ENCODE results near the gene POGLUT2. TPM values are rescaled to one million over a fixed set of nuclear protein-coding genes. Genes with fewer than 3 reads are reported as not detected.
A peak's percentile ranks its signal among the peaks of the same experiment; 100 is the strongest.

Gene POGLUT2
- total and polyA plus RNA-seq, 2 donors (not counting 3 experiments of a cell fraction or from before 2014, with no cell fraction given): 17.9 to 22.5 TPM

- ChIA-PET CTCF (interaction anchor here (0.9 to 3.1 kb wide), 9 partner anchors 12 to 188 kb away, joined by 3 to 29 read pairs (median 3); partner anchors contain the start of gene TPP2), POLR2A (no interaction called here)
- Histone ChIP-seq H3K9ac (replicated peaks; ENCODE audit: extremely low read depth, insufficient read depth, low read length) (no peak overlapping the region), H3K4me1 (ENCODE audit: control insufficient read depth, extremely low read depth, insufficient read depth, low read length) (peaks cover 18% of the 10 kb centered on the region), H3K27me3 (ENCODE audit: control insufficient read depth in 2 of 2, insufficient read depth in 2 of 2, low read length in 2 of 2) (no peaks in the 10 kb centered on the region), H3K36me3 (ENCODE audit: control insufficient read depth in 2 of 2, extremely low read depth in 1 of 2, insufficient read depth in 2 of 2, low read length in 2 of 2) (no peaks in the 10 kb centered on the region), H3K79me2 (ENCODE audit: control insufficient read depth, insufficient read depth, low read length) (peaks cover 22% of the 10 kb centered on the region), H4K20me1 (replicated peaks; ENCODE audit: control insufficient read depth, extremely low read depth, insufficient read depth, low read length) (no peaks in the 10 kb centered on the region), H2AFZ (ENCODE audit: low read depth, low read length) (no peak overlapping the region), H3K9me3 (replicated peaks; ENCODE audit: control insufficient read depth, insufficient read depth, low read length) (no peaks in the 10 kb centered on the region), H3K4me2 (ENCODE audit: insufficient read depth, low read length) (peak overlapping the region; percentile 19), H3K27ac (ENCODE audit: insufficient read depth, low read depth, low read length) (no peak overlapping the region), H3K9me1 (replicated peaks; ENCODE audit: control insufficient read depth, extremely low read depth, insufficient read depth, low read length) (no peaks in the 10 kb centered on the region), H3K4me3 (replicated peaks in 1 of 3; ENCODE audit: insufficient read depth in 1 of 3, low read depth in 1 of 3, low read length in 3 of 3) (no peak overlapping the region)
- no peak for DNase-seq (ENCODE audit: low read depth, low spot score)
- FAIRE-seq: peak; percentile 35
- intact Hi-C loops (cut with micrococcal nuclease) (loop anchor here (1.0 kb wide), 1 partner anchor 177 kb away; no protein-coding TSS in a partner anchor), dilution Hi-C loops (cut with MboI; ENCODE audit: extremely low pct_ligation_motif_present, low sequenced_read_pairs) (no loop called here)
- no TSS peak for BruUV-seq (replicated peaks)
- TF ChIP-seq EZH2 (IDR thresholded peaks at IDR 0.05; ENCODE audit: borderline replicate concordance, low read depth, low read length, severe bottlenecking): no peak
- TF ChIP-seq JUN (IDR thresholded peaks at IDR 0.05; ENCODE audit: borderline replicate concordance, insufficient read depth, insufficient read length, low read depth): no peak
- no peak for TF ChIP-seq POLR2AphosphoS5 (IDR thresholded peaks at IDR 0.05; ENCODE audit: insufficient read depth, low read depth, low read length)
- TF ChIP-seq GATA2 (IDR thresholded peaks at IDR 0.05; ENCODE audit: insufficient read depth, insufficient read length, low read depth, low read length): no peak
- no peak for TF ChIP-seq FOS (IDR thresholded peaks at IDR 0.05; ENCODE audit: borderline replicate concordance, insufficient read depth, low read length)
- no peak for TF ChIP-seq POLR2A (IDR thresholded peaks at IDR 0.05; ENCODE audit: low read depth, low read length)
- TF ChIP-seq, protein P1, sequence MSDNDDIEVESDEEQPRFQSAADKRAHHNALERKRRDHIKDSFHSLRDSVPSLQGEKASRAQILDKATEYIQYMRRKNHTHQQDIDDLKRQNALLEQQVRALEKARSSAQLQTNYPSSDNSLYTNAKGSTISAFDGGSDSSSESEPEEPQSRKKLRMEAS (IDR thresholded peaks at IDR 0.05; ENCODE audit: insufficient read depth, insufficient read length): no peak
- TF ChIP-seq, protein P2, sequence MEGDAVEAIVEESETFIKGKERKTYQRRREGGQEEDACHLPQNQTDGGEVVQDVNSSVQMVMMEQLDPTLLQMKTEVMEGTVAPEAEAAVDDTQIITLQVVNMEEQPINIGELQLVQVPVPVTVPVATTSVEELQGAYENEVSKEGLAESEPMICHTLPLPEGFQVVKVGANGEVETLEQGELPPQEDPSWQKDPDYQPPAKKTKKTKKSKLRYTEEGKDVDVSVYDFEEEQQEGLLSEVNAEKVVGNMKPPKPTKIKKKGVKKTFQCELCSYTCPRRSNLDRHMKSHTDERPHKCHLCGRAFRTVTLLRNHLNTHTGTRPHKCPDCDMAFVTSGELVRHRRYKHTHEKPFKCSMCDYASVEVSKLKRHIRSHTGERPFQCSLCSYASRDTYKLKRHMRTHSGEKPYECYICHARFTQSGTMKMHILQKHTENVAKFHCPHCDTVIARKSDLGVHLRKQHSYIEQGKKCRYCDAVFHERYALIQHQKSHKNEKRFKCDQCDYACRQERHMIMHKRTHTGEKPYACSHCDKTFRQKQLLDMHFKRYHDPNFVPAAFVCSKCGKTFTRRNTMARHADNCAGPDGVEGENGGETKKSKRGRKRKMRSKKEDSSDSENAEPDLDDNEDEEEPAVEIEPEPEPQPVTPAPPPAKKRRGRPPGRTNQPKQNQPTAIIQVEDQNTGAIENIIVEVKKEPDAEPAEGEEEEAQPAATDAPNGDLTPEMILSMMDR (IDR thresholded peaks at IDR 0.05; ENCODE audit: extremely low read depth in 1 of 2, insufficient read depth in 1 of 2, low read depth in 1 of 2, low read length in 2 of 2): no peak
- no peak for TF ChIP-seq MYC (IDR thresholded peaks at IDR 0.05; ENCODE audit: low read depth, low read length)
Measured at GRCh38 chr13:102769679-102770078, 29.1 kb downstream of the POGLUT2 start.
